Activated T-helper 1 cell treated with anti-CD3 and anti-CD28 coated beads, Interleukin-2, amount 50 U/mL, for 16 hours (primary cell): ENCODE measurements around the gene GRB7.
"Not testable (repeated sequence)": the region's sequence is repeated elsewhere in the genome, so short reads cannot be mapped to it uniquely, and the experiment has no call there.

Experiments
- DNase-seq, 2 donors: peaks; one replicate each; pipeline ENCODE4 v3.0.0-alpha.2; 2020; ENCODE audit warnings: low read depth in 1 of 2, low spot score in 1 of 2

GRB7 gene

DNA sequence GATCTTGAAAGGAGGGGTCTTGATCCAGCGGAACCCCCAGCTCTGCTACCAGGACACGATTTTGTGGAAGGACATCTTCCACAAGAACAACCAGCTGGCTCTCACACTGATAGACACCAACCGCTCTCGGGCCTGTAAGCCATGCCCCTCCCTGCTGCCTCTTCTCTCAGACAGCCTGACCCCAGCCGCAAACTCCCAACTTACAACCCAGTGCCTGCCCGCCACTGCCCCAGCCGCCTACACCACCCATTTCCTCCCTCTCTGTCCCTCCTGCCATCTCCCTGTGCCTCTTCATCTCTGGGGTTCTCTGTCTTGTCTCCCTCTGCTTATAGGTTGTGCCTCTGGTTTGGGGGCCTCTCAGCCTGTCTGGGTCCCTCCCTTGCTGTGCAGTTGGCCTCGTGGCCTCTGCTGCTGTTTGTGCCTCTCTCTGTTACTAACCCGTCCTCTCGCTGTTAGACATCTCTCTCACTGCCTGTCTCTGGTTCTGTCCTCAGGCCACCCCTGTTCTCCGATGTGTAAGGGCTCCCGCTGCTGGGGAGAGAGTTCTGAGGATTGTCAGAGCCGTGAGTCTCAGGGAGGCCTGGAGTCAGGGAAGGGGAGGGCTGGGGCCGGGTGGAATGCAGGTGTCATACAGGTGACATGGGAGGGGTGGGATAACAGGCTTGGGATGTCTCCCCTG is 28.3 kb upstream of the GRB7 start:
- DNase-seq, result no peak

DNA sequence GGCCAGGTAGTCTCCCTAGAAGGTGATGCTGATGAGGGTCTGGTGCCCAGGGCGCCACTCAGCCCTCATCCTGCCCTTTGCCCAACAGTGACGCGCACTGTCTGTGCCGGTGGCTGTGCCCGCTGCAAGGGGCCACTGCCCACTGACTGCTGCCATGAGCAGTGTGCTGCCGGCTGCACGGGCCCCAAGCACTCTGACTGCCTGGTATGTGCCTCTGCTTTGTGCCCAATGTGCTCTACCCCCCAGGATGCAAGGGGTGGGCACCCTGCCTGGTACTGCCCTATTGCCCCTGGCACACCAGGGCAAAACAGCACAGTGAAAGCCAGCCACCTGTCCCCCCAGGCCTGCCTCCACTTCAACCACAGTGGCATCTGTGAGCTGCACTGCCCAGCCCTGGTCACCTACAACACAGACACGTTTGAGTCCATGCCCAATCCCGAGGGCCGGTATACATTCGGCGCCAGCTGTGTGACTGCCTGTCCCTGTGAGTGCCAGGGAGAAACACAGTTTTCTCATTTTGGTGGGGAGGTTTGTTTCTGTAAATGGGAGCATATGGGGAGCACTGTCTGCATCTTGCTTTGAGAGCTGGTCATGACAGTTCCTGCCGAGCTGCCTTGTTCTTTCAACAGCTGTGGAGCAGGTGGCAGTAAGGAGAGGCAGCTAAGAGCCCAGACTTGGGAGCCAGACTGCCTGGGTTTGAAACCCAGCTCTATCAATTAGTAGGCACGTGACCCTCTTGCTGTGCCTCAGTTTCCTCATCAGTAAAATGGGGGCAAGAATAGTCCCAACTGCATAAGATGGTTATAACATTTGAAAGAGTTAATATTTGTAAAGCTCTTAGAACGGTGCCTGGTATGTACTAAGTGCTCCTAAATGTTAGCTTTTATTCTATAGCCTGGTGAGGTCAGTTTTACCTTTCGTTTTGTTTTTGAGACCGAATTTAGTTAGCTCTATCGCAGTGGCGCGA is 27.5 kb upstream of the GRB7 start:
- DNase-seq, result no peak

DNA sequence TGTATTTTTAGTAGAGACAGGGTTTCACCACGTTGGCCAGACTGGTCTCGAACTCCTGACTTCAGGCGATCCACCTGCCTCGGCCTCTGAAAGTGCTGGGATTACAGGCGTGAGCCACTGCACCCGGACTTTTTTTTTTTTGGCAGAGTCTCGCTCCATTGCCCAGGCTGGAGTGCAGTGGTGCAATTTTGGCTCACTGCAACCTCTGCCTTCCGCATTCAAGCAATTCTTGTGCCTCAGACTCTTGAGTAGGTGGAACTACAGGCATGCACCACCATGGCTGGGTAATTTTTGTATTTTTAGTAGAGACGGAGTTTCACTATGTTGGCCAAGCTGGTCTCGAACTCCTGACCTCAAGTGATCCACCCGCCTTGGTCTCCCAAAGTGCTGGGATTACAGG is 26.7 kb upstream of the GRB7 start:
- not testable (repeated sequence) for DNase-seq

DNA sequence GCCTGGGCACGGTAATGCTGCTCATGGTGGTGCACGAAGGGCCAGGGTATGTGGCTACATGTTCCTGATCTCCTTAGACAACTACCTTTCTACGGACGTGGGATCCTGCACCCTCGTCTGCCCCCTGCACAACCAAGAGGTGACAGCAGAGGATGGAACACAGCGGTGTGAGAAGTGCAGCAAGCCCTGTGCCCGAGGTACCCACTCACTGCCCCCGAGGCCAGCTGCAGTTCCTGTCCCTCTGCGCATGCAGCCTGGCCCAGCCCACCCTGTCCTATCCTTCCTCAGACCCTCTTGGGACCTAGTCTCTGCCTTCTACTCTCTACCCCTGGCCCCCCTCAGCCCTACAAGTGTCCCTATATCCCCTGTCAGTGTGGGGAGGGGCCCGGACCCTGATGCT is 25.9 kb upstream of the GRB7 start:
- DNase-seq, result no peak

DNA sequence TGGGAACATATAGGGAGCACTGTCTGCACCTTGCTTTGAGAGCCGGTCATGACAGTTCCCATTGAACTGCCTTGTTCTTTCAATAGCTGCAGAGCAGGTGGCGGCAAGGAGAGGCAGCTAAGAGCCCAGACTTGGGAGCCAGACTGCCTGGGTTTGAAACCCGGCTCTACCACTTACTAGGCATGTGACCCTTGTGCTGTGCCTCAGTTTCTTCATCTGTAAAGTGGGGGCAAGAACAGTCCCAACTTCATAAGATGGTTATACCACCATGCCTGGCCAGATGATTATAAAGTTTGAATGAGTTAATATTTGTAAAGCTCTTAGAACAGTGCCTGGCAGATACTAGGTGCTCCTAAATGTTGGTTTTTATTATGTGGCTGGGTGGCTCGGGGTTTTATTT is 23.5 kb upstream of the GRB7 start:
- no peak for DNase-seq

DNA sequence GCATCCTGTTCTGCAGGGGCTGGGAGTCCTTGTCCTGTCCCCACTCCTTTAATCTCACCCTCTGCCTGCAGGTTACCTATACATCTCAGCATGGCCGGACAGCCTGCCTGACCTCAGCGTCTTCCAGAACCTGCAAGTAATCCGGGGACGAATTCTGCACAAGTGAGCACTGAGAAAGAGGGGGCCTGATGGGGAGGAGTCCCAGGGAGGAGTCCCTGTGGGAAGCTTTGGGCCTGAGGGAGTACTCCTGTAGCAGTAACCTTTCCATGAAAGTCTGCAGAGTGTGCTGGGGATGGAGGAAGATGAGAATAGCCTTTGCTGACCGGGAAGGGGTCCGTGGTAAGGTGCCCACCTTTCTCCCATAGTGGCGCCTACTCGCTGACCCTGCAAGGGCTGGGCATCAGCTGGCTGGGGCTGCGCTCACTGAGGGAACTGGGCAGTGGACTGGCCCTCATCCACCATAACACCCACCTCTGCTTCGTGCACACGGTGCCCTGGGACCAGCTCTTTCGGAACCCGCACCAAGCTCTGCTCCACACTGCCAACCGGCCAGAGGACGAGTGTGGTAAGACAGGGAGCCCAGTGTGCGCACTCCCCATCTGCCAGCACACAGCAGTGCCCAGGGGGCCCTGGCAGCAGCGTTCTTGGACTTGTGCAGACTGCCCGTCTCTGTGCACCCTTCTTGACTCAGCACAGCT is 22.2 kb upstream of the GRB7 start:
- DNase-seq, result no peak

DNA sequence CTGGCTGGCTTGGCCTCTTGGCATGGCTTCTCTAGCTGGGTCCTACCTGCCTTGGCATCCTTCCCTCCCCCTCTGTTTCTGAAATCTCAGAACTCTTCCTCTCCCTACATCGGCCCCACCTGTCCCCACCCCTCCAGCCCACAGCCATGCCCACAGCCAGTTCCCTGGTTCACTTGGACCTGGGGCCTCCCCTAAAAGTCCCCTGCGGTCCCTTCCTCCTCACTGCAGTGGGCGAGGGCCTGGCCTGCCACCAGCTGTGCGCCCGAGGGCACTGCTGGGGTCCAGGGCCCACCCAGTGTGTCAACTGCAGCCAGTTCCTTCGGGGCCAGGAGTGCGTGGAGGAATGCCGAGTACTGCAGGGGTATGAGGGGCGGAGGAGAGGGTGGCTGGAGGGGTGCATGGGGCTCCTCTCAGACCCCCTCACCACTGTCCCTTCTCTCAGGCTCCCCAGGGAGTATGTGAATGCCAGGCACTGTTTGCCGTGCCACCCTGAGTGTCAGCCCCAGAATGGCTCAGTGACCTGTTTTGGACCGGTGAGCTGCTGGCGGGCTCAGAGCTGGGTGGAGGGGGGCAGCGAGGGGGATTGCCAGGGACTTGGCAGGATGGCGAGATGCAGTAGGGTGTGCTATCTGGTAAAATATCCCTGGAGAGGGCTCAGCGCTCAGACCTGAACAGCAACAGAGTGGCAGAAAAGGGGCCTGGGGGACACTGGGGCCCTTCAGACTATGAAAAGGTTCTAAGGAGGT is 21.5 kb upstream of the GRB7 start:
- no peak for DNase-seq

DNA sequence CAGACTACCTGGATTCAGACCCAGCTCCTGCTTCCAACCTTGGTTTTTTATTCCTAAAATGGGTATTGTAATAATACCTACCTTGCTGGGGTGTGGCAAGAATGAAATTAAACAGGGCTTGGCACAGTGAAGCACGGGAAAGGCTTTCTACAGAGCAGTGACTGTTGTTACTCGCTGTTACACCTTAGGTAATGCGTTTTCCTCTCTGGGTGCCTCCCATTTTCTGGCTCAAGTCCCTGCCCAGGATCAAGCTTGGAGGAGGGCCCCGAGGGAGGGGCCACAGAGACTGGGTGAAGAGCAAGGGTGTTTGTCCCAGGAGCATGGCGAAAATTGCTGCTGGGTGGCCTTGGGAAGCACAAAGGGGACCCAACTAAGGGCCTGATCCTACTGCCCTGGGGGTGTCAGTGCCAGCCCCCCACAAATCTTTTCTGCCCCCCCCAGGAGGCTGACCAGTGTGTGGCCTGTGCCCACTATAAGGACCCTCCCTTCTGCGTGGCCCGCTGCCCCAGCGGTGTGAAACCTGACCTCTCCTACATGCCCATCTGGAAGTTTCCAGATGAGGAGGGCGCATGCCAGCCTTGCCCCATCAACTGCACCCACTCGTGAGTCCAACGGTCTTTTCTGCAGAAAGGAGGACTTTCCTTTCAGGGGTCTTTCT is 20.7 kb upstream of the GRB7 start:
- DNase-seq, result no peak

DNA sequence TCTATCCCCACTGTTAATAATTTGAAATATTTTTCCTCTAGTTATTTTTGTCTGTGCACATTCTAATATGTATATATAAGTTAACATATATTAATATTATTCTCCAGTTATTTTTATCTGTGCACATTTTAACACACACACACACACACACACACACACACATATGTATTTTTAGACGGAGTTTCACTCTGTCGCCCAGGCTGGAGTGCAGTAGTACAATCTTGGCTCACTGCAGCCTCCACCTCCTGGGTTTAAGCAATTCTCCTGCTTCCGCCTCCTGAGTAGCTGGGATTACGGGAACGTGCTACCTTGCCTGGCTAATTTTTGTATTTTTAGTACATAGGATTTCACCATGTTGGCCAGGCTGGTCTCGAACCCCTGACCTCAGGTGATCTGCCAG is 20.1 kb upstream of the GRB7 start:
- DNase-seq, result no peak

DNA sequence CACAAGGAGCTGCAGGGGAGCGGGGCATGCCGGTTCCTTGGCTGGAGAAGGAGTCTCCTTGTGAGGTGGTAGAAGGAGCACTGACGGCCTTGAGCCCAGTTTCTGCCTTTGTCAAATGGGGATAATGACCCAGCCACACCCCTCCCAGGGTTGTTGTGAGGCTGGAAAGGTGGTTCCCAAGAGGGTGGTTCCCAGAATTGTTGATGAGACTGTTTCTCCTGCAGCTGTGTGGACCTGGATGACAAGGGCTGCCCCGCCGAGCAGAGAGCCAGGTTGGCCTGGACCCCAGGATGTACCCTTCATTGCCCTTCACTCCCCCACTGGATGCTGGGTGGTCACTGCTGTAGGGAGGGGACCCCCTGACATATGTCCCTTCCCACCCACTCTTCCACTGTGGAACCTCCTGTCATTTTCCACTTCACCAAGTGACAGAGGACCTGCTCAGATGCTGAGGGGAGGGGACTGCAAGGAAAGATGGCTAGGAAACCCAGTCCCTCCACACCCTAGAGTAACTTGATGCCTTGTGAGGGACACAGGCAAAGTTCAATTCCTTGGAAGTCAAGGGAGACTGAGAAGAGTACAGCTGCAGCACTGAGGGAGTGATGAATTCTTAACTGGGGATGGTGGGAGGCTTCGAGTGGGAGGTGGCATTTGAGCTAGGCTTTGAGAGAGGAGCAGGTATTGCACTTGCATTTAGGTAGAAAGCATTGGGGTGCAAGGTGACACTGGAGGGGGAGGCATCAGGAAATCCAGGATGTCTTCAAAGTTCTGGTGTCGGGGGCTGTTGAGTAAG is 18.0 kb upstream of the GRB7 start:
- DNase-seq, result no peak

DNA sequence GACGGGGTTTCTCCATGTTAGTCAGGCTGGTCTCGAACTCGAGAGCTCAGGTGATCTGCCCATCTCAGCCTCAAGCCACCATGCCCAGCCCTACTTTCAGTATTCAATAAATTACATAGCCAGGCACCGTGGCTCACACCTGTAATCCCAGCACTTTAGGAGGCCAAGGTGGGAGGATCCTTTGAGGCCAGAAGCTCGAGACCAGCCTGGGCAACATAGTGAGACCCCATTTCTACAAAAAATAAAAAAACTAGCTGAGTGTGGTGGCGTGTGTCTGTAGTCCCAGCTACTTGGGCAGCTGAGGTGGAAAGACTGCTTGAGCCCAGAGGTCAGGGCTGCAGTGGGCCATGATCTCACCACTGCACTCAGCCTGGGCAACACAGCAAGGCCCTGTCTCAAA is 15.6 kb upstream of the GRB7 start:
- DNase-seq, result no peak

DNA sequence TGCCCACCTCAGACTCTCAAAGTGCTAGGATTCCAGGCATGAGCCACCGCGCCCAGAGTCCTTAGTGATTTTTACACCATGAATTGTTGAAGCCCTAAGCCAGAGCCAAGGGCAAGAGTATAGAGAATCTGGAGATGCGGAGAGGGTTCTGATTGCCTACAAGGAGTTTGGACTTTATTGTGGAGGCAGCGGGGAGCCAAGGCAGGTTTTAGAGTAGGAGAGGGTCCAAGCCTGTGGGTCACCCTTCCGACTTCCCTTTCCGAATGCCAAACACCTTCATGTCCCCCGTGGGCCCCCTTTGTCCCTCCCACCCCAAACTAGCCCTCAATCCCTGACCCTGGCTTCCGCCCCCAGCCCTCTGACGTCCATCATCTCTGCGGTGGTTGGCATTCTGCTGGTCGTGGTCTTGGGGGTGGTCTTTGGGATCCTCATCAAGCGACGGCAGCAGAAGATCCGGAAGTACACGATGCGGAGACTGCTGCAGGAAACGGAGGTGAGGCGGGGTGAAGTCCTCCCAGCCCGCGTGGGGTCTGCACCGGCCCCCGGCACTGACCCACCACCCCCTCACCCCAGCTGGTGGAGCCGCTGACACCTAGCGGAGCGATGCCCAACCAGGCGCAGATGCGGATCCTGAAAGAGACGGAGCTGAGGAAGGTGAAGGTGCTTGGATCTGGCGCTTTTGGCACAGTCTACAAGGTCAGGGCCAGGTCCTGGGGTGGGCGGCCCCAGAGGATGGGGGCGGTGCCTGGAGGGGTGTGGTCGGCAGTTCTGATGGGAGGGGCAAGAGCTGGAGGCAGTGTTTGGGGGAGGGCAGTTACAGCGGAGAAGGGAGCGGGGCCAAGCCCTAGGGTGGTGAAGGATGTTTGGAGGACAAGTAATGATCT is 14.5 kb upstream of the GRB7 start:
- no peak for DNase-seq

DNA sequence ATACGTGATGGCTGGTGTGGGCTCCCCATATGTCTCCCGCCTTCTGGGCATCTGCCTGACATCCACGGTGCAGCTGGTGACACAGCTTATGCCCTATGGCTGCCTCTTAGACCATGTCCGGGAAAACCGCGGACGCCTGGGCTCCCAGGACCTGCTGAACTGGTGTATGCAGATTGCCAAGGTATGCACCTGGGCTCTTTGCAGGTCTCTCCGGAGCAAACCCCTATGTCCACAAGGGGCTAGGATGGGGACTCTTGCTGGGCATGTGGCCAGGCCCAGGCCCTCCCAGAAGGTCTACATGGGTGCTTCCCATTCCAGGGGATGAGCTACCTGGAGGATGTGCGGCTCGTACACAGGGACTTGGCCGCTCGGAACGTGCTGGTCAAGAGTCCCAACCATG is 13.0 kb upstream of the GRB7 start:
- no peak for DNase-seq

DNA sequence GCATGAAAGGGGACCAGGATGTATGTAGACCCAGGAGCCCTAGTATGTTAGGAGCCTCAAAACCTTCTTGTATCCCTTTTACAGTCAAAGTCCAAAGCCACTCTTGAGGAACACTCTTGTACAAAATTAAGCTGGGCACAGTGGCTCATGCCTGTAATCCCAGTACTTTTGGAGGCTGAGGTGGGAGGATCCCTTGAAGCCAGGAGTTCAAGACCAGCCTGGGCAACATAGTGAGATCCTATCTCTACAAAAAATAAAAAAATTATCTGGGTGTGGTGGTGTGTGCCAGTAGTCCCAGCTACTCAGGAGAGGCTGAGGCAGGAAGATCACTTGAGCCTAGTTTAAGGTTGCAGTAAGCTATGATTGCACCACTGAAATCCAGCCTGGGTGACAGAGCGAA is 11.8 kb upstream of the GRB7 start:
- not testable (repeated sequence) for DNase-seq

DNA sequence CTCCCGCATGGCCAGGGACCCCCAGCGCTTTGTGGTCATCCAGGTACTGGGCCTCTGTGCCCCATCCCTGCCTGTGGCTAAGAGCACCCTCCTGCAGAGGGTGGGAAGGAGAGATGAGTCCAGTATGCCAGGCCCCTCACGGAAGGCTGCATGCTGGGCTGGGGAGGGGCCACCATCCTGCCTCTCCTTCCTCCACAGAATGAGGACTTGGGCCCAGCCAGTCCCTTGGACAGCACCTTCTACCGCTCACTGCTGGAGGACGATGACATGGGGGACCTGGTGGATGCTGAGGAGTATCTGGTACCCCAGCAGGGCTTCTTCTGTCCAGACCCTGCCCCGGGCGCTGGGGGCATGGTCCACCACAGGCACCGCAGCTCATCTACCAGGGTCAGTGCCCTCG is 11.1 kb upstream of the GRB7 start:
- no peak for DNase-seq

DNA sequence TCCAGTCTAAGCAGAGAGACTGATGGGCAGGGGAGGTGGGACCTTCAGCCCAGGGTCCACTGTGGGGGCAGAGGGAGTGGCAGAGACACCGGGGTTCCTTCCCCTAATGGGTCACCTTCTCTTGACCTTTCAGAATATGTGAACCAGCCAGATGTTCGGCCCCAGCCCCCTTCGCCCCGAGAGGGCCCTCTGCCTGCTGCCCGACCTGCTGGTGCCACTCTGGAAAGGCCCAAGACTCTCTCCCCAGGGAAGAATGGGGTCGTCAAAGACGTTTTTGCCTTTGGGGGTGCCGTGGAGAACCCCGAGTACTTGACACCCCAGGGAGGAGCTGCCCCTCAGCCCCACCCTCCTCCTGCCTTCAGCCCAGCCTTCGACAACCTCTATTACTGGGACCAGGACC is 10.2 kb upstream of the GRB7 start:
- DNase-seq, result no peak

DNA sequence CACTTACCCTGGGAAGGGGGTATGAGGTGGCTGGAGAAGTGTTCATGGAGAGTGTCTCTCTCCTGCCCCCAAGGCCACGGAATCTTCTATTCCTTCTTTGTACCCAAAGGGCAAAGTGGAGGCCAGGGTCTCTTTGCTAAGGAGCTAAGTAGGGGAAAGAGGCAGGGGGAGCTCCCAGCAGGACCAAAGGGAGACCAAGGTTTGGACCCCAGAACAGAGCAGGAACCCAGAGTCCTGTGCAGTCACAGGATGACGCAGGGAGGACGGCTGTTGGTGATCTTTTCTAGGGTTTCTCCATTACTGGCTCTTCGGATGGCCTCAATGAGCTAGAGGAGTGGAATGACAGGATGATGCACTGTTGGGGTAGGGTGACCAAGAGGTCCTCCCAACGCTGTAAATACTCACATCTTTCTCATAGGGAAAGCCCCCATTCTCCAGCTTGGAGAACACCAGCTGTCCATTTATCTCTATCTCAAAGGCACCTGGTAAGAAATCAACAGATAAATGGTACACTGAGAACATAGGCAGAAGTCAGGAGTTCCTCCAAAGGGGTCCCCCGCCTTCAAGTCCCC is 8.4 kb upstream of the GRB7 start:
- DNase-seq, result no peak

DNA sequence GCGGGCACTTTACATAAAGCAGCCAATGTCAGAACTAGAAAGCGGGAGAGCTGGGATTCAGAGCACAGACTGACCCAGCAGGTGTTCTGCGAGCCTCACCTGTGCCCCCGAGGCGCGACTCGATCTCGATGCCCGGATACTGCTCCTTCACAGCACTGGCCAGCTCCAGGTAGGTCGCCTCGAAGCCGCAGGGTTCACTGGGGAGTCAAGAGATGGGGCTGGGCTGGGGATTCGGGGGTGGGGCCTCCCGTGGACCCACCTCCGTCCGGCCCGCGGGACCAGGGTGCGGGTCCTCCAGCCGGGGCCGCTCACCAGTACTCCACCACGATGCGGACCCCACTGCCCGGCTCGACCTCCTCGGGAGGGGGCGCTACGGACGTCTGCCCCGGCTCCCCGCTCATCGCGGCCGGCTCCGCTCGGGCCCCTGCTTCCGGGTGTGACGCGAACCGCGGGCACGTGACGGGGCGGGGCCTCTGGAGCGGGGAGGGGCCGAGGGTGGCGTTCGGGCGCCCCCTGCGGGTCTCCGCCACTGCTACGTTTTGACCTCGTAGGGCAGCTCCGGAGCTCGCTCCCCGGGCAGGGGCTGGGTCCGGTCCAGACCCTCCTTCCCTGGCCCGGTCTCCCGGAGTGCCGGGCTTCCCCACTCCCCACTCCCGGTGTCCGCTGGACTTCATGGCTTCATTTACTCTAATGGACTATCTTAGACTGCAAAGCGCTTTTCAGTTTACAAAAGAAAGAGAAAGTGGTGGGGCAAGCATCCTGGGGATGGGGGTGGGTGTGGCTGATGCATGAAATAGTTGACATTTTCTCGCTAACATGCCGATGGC is 7.4 kb upstream of the GRB7 start, which contains the start of gene MIEN1:
Gene MIEN1, minus strand, starts transcription at position 438 of the 827 bp plus-strand sequence. Its CDS starts 37 bp downstream, at position 401.
- peak; percentile 92 to 94 for DNase-seq
